A549 treated with CORT108297 at 1 μM for 4 hours (cell line): ENCODE results near the gene CCL3. TPM values are rescaled to one million over a fixed set of nuclear protein-coding genes. Genes with fewer than 3 reads are reported as not detected.

Experiments
- total RNA-seq: library from RNA; stranded (reverse); fragments of 200-300 nt; extraction: Qiagen RNA extraction; gene quantifications from 5 replicates; pipeline ENCODE4 v1.2.3, GENCODE V29; 2022

The CCL3 gene
- not detected in 5 replicates for total RNA-seq

DNA sequence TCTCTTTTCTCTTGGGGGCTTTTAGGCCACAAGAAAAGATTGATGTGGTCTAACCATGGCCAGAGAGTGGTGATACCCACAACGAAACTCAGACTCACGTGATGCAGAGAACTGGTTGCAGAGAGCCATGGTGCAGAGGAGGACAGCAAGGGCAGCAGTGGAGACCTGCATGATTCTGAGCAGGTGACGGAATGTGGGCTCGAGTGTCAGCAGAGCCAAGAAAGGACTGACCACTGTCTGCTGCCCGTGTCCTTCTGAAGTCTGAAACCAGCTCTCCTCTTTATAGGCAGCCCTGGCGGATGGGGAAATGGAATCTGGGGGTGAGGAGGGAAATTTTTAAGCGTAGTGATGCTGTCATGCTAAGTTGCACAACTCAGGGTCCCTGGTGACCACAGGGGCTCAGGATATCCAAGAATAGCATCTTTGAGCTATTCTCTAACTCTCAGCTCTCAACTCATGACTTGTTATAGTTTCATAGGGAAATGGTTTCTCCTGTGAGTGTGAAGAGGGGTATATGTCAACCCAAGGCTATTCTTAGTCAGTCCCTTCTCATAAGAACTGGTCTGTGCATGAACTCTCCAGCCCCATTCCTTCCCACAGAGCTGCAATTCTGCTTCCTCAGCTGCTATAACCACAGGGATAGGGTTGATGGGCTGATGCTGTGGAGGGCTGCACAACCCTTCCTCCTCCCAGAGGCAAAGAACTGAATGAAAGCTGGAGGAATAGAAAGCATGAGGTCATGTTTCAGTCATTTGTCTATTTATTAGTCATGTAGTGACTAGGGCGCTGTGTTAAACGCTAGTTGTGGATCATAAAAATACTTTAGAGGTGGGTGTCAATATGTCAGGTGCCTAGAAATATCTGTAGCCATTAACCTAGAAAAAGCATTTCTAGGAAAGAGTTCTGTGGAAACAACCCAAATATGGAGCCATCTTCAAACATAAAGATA lies at the start of gene CCL3:
TSS of gene CCL3 (minus strand) at position 256 of the 949 bp plus-strand sequence. CDS start at position 171, 85 bp downstream.

GRCh38 chr17:36103401-36103975 lies 13.5 kb upstream of the CCL3 start, which contains the start of gene CCL4:
Gene CCL4, plus strand, starts transcription at chr17:36103827. Its CDS starts 79 bp downstream, at chr17:36103906.

DNA sequence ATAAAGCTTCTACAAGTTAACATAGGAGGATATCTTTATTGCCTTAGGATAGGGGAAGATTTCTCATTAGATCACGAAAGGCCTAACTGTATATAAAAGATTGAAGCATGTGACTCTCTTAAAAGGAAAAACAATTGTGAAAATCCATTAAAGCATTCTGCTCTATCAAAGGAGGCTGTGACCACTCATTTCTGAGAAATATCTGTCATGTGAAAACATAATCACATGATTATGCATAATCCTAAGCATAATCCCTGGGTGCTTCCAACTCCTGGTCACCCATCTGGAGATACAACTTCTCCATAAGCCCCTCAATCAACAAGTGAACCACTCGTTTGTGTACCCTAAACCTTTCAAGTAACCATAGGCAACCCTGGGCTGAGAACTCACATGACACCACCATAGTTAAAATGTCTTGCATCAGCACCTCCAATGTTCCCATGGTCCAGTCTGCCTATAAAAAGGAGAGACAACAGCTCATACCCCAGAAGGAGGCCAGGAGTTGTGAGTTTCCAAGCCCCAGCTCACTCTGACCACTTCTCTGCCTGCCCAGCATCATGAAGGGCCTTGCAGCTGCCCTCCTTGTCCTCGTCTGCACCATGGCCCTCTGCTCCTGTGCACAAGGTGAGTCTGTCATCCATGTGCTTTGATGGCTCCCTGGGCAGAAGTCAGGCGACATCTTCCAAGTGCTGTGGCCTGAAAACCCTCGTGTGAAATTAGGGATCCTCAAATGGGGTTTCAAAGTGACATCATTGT lies 26.0 kb downstream of the CCL3 start, which contains the start of gene CCL18:
TSS of gene CCL18 (plus strand) at position 487 of the 756 bp plus-strand sequence. CDS start at position 558, 71 bp downstream.

Other genes with a start within 250 kb of the CCL3 start
- gene HEATR9, start 221.3 kb downstream of the CCL3 start, total RNA-seq, result not detected in 5 replicates
- gene CCL5, start 209.8 kb downstream of the CCL3 start, total RNA-seq, result 0.92 to 1.9 TPM (median 1.4 TPM) in 5 replicates
- gene RDM1, start 159.4 kb downstream of the CCL3 start, total RNA-seq, result 3.3 to 3.5 TPM (median 3.4 TPM) in 5 replicates
- not detected in 5 replicates for gene LYZL6, start 146.4 kb downstream of the CCL3 start, total RNA-seq
- not detected in 5 replicates for gene CCL16, start 108.6 kb downstream of the CCL3 start, total RNA-seq
- gene CCL14, start 103.4 kb downstream of the CCL3 start, total RNA-seq, result not detected in 5 replicates
- not detected in 5 replicates for gene CCL15, start 88.6 kb downstream of the CCL3 start, total RNA-seq
- gene CCL23, start 72.2 kb downstream of the CCL3 start, total RNA-seq, result not detected in 5 replicates
- not detected in 5 replicates for gene CCL18, start 25.9 kb downstream of the CCL3 start, total RNA-seq
- gene CCL4, start 13.7 kb upstream of the CCL3 start, total RNA-seq, result 0.15 TPM in 1 of 5 replicates, not detected in the others
- gene TBC1D3B, start 86.5 kb upstream of the CCL3 start, total RNA-seq, result 2.4 to 5.3 TPM (median 2.9 TPM) in 5 replicates
- gene CCL3L1, start 106.6 kb upstream of the CCL3 start, total RNA-seq, result not detected in 5 replicates
- not detected in 5 replicates for gene CCL4L2, start 120.9 kb upstream of the CCL3 start, total RNA-seq
- gene TBC1D3I, start 174.4 kb upstream of the CCL3 start, total RNA-seq, result 0.08 to 0.36 TPM (median 0.14 TPM) in 5 replicates
- not detected in 5 replicates for gene TBC1D3G, start 233.7 kb upstream of the CCL3 start, total RNA-seq